Ovary (tissue), 9 donors: ENCODE measurements around the gene TMEM115. TPM values are rescaled to one million over a fixed set of nuclear protein-coding genes. Genes with fewer than 3 reads are reported as not detected.

Experiments used
- DNase-seq, 5 donors: peaks; one replicate each; pipeline ENCODE4 v3.0.0-alpha.2; 2019 to 2020
- H3K27ac ChIP-seq, 2 donors: fragments of 200-600 bp; one replicate each; pipeline versions ENCODE4 v1.5.1 to v1.8.0; 2019 to 2022
- H3K27me3 ChIP-seq: fragments of 200-600 bp; one replicate; pipeline ENCODE4 v1.8.0; 2022
- H3K36me3 ChIP-seq: fragments of 200-600 bp; sonication (generic); one replicate; pipeline ENCODE4 v1.5.1; 2019
- H3K4me1 ChIP-seq: one replicate; pipeline ENCODE4 v1.8.1; 2013; ENCODE audit warnings: mild to moderate bottlenecking, moderate library complexity; ENCODE audit not compliant: insufficient read depth
- H3K4me3 ChIP-seq: fragments of 200-600 bp; sonication (generic); one replicate; pipeline ENCODE4 v1.5.1; 2017
- H3K9me3 ChIP-seq, 2 donors: fragments of 200-600 bp in 1 of 2; sonication (generic) in 1 of 2; one replicate each; pipeline versions ENCODE4 v1.5.1 to v1.8.1; 2013 to 2019; ENCODE audit warnings: mild to moderate bottlenecking in 1 of 2, moderate library complexity in 1 of 2
- EP300 ChIP-seq: sonication (generic); formaldehyde crosslinking; IDR thresholded peaks from one replicate; pipeline ENCODE4 v1.6.1; 2017; ENCODE audit warnings: antibody characterized with exemption
- POLR2A ChIP-seq: fragments of 450-650 bp; IDR thresholded peaks from one replicate; pipeline ENCODE4 v1.6.1; 2017; ENCODE audit warnings: antibody characterized with exemption, mild to moderate bottlenecking, moderate library complexity
- WGBS, 3 donors: extraction: QIAGEN DNeasy Blood & Tissue Kit in 1 of 3; methylation state at CpG; one replicate each; pipeline versions ENCODE4 v1.1.5 to v1.1.7; 2013 to 2017; 5-methylcytosine and 5-hydroxymethylcytosine counted together
- intact Hi-C, 4 donors: fragments of 100-400 bp; cut with DNase I; formaldehyde crosslinking; loops; one replicate each; pipeline versions ENCODE4 v1.11.0 to v1.15.1; 2022 to 2023
- polyA plus RNA-seq, 2 donors: library from polyadenylated mRNA; stranded (reverse); fragments of 200-250 nt in 1 of 2; fragments of 350-450 nt in 1 of 2; fragmentation: Illumina TruSeq in 1 of 2; extraction: RNeasy Lipid Tissue Mini Kit (QIAGEN cat#74804) in 1 of 2; gene quantifications; one replicate each; pipeline ENCODE4 v1.2.3, GENCODE V29; 2013 to 2014
- total RNA-seq, 7 donors: library from RNA; depleted of rRNA in 2 of 7; stranded (reverse); fragments of >200 nt in 2 of 7; fragmentation: NEBNext Ultra II Directional in 3 of 7; extraction: Animal tissue kit (Norgen Biotek cat#: 25700) in 3 of 7; gene quantifications; one replicate each; pipeline versions ENCODE4 v1.1.0 to v1.2.4, GENCODE V29; 2016 to 2023
- TF ChIP-seq, protein P1 (sequence below), 3 donors: fragments of 450-650 bp in 2 of 3; fragments of 200-600 bp in 1 of 3; IDR thresholded peaks; one replicate each; pipeline versions ENCODE4 v1.5.1 to v1.8.0; 2016 to 2022; ENCODE audit warnings: antibody characterized with exemption in 3 of 3, mild to moderate bottlenecking in 1 of 3
- donor health status: DM: no; HTN: no; CAD: no; lungs with moderate emphysema.
- donor health status: DM: no; HTN: no; CAD: no.
- donor health status: Bipolar disorder and iron deficiency.
- donor health status: DM: yes; HTN: yes; CAD: no.
- donor health status: DM: no; HTN: no; CAD: no.
- donor health status: DM: yes; HTN: yes; CAD: no.

Gene TMEM115
- total and polyA plus RNA-seq, 9 donors: 8.5 to 58.4 (median 36.9) TPM

DNA sequence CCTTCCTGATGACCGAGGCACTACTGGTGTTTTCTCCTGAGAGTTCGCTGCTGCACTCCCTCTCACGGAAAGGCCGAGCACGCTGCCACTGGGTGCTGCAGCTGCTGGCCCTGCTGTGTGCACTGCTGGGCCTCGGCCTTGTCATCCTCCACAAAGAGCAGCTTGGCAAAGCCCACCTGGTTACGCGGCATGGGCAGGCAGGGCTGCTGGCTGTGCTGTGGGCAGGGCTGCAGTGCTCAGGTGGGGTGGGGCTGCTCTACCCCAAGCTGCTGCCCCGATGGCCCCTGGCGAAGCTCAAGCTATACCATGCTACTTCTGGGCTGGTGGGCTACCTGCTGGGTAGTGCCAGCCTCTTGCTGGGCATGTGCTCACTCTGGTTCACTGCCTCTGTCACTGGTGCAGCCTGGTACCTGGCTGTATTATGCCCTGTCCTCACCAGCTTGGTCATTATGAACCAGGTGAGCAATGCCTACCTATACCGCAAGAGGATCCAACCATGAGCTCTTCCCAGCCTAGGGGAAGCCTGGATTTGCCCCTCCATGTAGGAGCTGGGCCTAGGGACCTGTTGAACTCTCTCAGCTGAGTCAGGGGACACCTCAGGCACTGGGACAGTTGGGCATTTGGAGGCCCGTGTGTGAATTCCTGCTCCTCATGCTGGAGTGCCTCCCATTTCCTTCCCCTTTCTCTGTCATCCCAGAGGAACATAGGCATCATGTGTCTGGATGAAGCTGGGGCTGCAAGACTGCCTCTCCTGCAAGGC lies 5.9 kb downstream of the TMEM115 start:
- no peaks in the 10 kb centered on the region for H3K36me3 ChIP-seq

DNA sequence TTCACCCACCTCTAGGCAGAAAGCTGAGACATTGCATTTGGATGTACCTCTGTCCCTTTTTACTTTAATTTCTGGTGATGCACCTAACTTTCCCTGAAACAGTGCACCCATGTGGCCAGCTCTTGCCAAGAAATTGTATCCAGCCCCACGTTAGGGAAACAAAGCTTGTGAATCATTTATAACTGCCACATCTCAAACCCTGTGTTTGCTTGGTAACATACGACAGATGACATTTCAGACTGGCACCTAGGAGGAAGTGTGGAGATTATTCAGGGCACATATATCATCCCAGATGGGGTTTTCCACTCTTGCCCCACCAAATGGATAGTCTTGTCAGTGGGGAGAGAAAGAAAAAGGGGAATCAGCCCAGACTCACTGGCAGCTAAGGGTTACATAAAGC lies 6.5 kb downstream of the TMEM115 start:
- Histone ChIP-seq H3K36me3 (no peaks in the 10 kb centered on the region), H3K27ac (no peak overlapping the region), H3K9me3 (no peaks in the 10 kb centered on the region), H3K4me1 (peaks cover 24% of the 10 kb centered on the region), H3K4me3 (no peak overlapping the region), H3K27me3 (no peaks in the 10 kb centered on the region)
- WGBS, 3 donors: 46 to 53% (median 51%) methylated on average over 2 of the region's 2 CpGs
- DNase-seq: no peak
- TF ChIP-seq, protein P1, sequence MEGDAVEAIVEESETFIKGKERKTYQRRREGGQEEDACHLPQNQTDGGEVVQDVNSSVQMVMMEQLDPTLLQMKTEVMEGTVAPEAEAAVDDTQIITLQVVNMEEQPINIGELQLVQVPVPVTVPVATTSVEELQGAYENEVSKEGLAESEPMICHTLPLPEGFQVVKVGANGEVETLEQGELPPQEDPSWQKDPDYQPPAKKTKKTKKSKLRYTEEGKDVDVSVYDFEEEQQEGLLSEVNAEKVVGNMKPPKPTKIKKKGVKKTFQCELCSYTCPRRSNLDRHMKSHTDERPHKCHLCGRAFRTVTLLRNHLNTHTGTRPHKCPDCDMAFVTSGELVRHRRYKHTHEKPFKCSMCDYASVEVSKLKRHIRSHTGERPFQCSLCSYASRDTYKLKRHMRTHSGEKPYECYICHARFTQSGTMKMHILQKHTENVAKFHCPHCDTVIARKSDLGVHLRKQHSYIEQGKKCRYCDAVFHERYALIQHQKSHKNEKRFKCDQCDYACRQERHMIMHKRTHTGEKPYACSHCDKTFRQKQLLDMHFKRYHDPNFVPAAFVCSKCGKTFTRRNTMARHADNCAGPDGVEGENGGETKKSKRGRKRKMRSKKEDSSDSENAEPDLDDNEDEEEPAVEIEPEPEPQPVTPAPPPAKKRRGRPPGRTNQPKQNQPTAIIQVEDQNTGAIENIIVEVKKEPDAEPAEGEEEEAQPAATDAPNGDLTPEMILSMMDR (IDR thresholded peaks at IDR 0.05): no peak
- TF ChIP-seq EP300 (no peak), POLR2A (no peak)
- intact Hi-C loops: loop anchor here in 2 of 4 donors (5.0 to 10.0 kb wide), 2 partner anchors 252 to 255 kb away; no protein-coding TSS in a partner anchor

More for the DNA sequence above, 5.9 kb downstream of the TMEM115 start:
- 68 to 77% (median 73%) methylated on average over 12 of the region's 12 CpGs for WGBS, 3 donors
- Histone ChIP-seq H3K9me3 (no peaks in the 10 kb centered on the region), H3K27ac (no peak overlapping the region), H3K4me3 (no peak overlapping the region), H3K4me1 (peaks cover 27% of the 10 kb centered on the region), H3K27me3 (no peaks in the 10 kb centered on the region)
- TF ChIP-seq EP300 (no peak), POLR2A (no peak)
- TF ChIP-seq, protein P1 (IDR thresholded peaks at IDR 0.05): no peak
- intact Hi-C loops: loop anchor here in 2 of 4 donors (5.0 to 10.0 kb wide), 2 partner anchors 251 to 254 kb away; no protein-coding TSS in a partner anchor
- no peak for DNase-seq

DNA sequence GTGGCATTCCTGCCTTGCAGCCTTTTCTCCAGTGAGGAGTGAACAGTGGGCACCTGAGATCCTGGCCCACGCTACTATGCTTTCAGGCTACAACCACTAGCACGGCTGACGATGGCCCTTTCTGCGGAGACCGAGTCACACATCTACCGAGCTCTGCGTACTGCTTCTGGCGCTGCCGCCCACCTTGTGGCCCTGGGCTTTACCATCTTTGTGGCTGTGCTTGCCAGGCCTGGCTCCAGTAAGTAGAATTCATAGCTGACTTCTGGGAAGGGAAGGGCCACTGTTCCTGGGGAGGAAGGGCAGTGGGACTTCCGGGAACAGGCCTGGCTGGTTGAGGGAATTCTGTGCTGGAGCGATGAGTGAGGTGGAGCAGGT lies 8.0 kb downstream of the TMEM115 start:
- no peaks in the 10 kb centered on the region for H3K9me3 ChIP-seq
- no peaks in the 10 kb centered on the region for H3K27me3 ChIP-seq
- TF ChIP-seq POLR2A (no peak), EP300 (no peak)
- TF ChIP-seq, protein P1 (IDR thresholded peaks at IDR 0.05): no peak
- peak overlapping the region in 1 of 2 donors; percentile 87 for H3K27ac ChIP-seq
- peak overlapping the region; percentile 75 for H3K4me3 ChIP-seq
- 30 to 36% (median 33%) methylated on average over 11 of the region's 11 CpGs for WGBS, 3 donors
- peaks cover 13% of the 10 kb centered on the region for H3K4me1 ChIP-seq
- no peaks in the 10 kb centered on the region for H3K36me3 ChIP-seq
- no peak for DNase-seq
- intact Hi-C loops: loop anchor here in 2 of 4 donors (5.0 to 10.0 kb wide), 2 partner anchors 253 to 256 kb away; no protein-coding TSS in a partner anchor

DNA sequence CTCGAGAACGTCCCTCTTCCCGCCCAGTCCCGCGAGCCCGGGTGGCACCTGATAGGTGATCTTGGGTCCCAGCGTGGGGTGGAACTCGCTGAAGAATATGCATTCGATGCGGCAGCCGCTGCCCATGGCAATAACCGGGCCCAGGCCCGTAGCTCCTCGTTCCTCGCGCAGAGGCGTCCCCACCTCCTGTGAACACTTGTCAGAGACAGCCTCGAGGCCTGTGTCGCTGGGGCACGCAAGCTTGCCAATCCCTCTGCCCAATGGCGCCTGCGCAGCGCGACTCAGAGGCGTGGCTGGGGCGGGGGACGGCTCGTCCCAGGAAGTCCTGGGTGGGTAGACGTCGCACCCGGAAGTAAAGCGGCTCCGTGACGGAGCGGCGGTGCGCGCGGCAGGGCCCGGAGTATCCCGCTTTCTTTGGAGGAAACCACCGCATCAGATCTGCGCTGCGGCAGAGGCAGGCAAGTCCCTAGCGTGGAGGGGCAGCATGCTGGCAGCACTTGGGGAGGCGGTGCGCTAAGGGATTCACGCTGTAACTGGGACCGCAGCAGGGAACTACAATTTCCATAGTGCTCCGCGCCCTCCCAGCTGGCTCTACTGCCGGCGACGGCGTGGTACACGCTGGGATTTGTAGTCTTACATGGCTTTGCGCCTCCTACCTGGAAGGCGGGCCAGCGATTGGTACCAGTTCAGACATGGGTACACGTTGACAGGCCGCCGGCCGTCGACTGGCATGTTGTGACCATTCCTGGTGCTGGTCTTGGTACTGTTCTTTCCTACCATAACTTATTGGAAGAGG lies 8.6 kb downstream of the TMEM115 start, which contains the start of the genes CYB561D2 and NPRL2:
TSS of gene CYB561D2 (plus strand) at position 336 of the 796 bp plus-strand sequence. CDS start 572 bp downstream, outside the sequence.
TSS of gene NPRL2 (minus strand) at position 249 of the 796 bp plus-strand sequence. CDS start at position 126, 123 bp downstream.
- TF ChIP-seq, protein P1 (IDR thresholded peaks at IDR 0.05): no peak
- peak; percentile 65 for TF ChIP-seq POLR2A
- no peak for TF ChIP-seq EP300
- Histone ChIP-seq H3K9me3 (no peaks in the 10 kb centered on the region), H3K27ac (peak within 1 kb of the TSS; percentile 77 to 87), H3K4me3 (peak within 1 kb of the TSS; percentile 75), H3K36me3 (no peaks in the 10 kb centered on the region), H3K4me1 (peaks cover 11% of the 10 kb centered on the region), H3K27me3 (no peaks in the 10 kb centered on the region)
- 0% methylated on average over 33 to 64 of the region's 64 CpGs for WGBS, 3 donors
- peak; percentile 94 to 95 (median 94) for DNase-seq
- intact Hi-C loops: loop anchor here in 2 of 4 donors (5.0 to 10.0 kb wide), 2 partner anchors 254 to 257 kb away; no protein-coding TSS in a partner anchor
